ENCODE measurements around the gene ST7L. TPM values are rescaled to one million over a fixed set of nuclear protein-coding genes. Genes with fewer than 3 reads are reported as not detected.
"Not testable (repeated sequence)": the region's sequence is repeated elsewhere in the genome, so short reads cannot be mapped to it uniquely, and the experiment has no call there.

ST7L gene
- total RNA-seq, 1 experiment from 2014 or later: 13.8 TPM

GRCh38 chr1:112625696-112626095 lies 6.8 kb upstream of the ST7L start:
- Histone ChIP-seq H3K27me3 (no peaks in the 10 kb centered on the region), H3K9me3 (no peaks in the 10 kb centered on the region), H3K36me3 (peaks cover 67% of the 10 kb centered on the region), H3K4me3 (no peak overlapping the region)
- no peak for DNase-seq

GRCh38 chr1:112624493-112624892 lies 5.6 kb upstream of the ST7L start:
- H3K4me3 ChIP-seq, DNase-seq, H3K9me3 ChIP-seq, H3K27me3 ChIP-seq: not testable (repeated sequence)
- H3K36me3 ChIP-seq: peaks cover 67% of the 10 kb centered on the region

GRCh38 chr1:112620377-112620695 lies 1.4 kb upstream of the ST7L start:
- peak overlapping the region; percentile 99 for H3K4me3 ChIP-seq
- no peak for DNase-seq
- no peaks in the 10 kb centered on the region for H3K27me3 ChIP-seq
- H3K36me3 ChIP-seq: peaks cover 48% of the 10 kb centered on the region
- H3K9me3 ChIP-seq: no peaks in the 10 kb centered on the region

GRCh38 chr1:112619518-112620376 lies 806 bp upstream of the ST7L start, which contains the start of gene CAPZA1:
Gene CAPZA1, plus strand, starts transcription at chr1:112619832. Its CDS starts 13 bp downstream, at chr1:112619845.
- Histone ChIP-seq H3K4me3 (peak within 1 kb of the TSS; percentile 99), H3K27me3 (no peaks in the 10 kb centered on the region), H3K9me3 (no peaks in the 10 kb centered on the region), H3K36me3 (peaks cover 48% of the 10 kb centered on the region)
- DNase-seq: peak; percentile 96

GRCh38 chr1:112618114-112618720 lies 724 bp downstream of the ST7L start:
- peaks cover 54% of the 10 kb centered on the region for H3K36me3 ChIP-seq
- no peaks in the 10 kb centered on the region for H3K27me3 ChIP-seq
- no peaks in the 10 kb centered on the region for H3K9me3 ChIP-seq
- no peak for DNase-seq
- H3K4me3 ChIP-seq: peak overlapping the region; percentile 99

GRCh38 chr1:112614460-112615065 lies 4.4 kb downstream of the ST7L start:
- peak; percentile 23 for DNase-seq
- Histone ChIP-seq H3K4me3 (no peak overlapping the region), H3K27me3 (no peaks in the 10 kb centered on the region), H3K9me3 (no peaks in the 10 kb centered on the region), H3K36me3 (peaks cover 65% of the 10 kb centered on the region)

- peaks cover 69% of the 10 kb centered on the region for H3K36me3 ChIP-seq
- H3K4me3 ChIP-seq: no peak overlapping the region
- H3K9me3 ChIP-seq: no peaks in the 10 kb centered on the region
- no peaks in the 10 kb centered on the region for H3K27me3 ChIP-seq
- no peak for DNase-seq
These were observed 13.2 kb downstream of the ST7L start for GRCh38 chr1:112605633-112606327.

GRCh38 chr1:112603541-112603940 lies 15.4 kb downstream of the ST7L start:
- Histone ChIP-seq H3K27me3 (no peaks in the 10 kb centered on the region), H3K36me3 (peaks cover 58% of the 10 kb centered on the region), H3K9me3 (no peaks in the 10 kb centered on the region), H3K4me3 (no peak overlapping the region)
- no peak for DNase-seq

- Histone ChIP-seq H3K4me3 (no peak overlapping the region), H3K9me3 (no peaks in the 10 kb centered on the region), H3K36me3 (peaks cover 53% of the 10 kb centered on the region), H3K27me3 (no peaks in the 10 kb centered on the region)
- no peak for DNase-seq
These were observed 15.9 kb downstream of the ST7L start for GRCh38 chr1:112603012-112603411.

- no peak for DNase-seq
- Histone ChIP-seq H3K4me3 (no peak overlapping the region), H3K9me3 (no peaks in the 10 kb centered on the region), H3K36me3 (peaks cover 59% of the 10 kb centered on the region), H3K27me3 (no peaks in the 10 kb centered on the region)
These were observed 19.5 kb downstream of the ST7L start for GRCh38 chr1:112599477-112599876.

- H3K4me3 ChIP-seq: no peak overlapping the region
- peaks cover 69% of the 10 kb centered on the region for H3K36me3 ChIP-seq
- DNase-seq: no peak
- H3K9me3 ChIP-seq: 0 out of 2 replicates have a peak, but pooled peaks cover 3% of the 10 kb centered on the region
- H3K27me3 ChIP-seq: no peaks in the 10 kb centered on the region
These were observed 24.6 kb downstream of the ST7L start for GRCh38 chr1:112594208-112594876.

GRCh38 chr1:112589766-112590165 lies 29.2 kb downstream of the ST7L start:
- Histone ChIP-seq H3K9me3 (peaks cover 8% of the 10 kb centered on the region), H3K27me3 (no peaks in the 10 kb centered on the region), H3K36me3 (peaks cover 59% of the 10 kb centered on the region), H3K4me3 (no peak overlapping the region)
- DNase-seq: no peak

GRCh38 chr1:112583366-112583765 lies 35.6 kb downstream of the ST7L start:
- Histone ChIP-seq H3K36me3 (peaks cover 34% of the 10 kb centered on the region), H3K9me3 (peaks cover 4% of the 10 kb centered on the region), H3K27me3 (no peaks in the 10 kb centered on the region), H3K4me3 (no peak overlapping the region)
- no peak for DNase-seq

- Histone ChIP-seq H3K4me3 (no peak overlapping the region), H3K36me3 (peaks cover 40% of the 10 kb centered on the region), H3K9me3 (no peaks in the 10 kb centered on the region), H3K27me3 (no peaks in the 10 kb centered on the region)
- DNase-seq: no peak
These were observed 37.3 kb downstream of the ST7L start for GRCh38 chr1:112581586-112582192.

- DNase-seq: no peak
- no peaks in the 10 kb centered on the region for H3K27me3 ChIP-seq
- H3K4me3 ChIP-seq: no peak overlapping the region
- H3K9me3 ChIP-seq: no peaks in the 10 kb centered on the region
- H3K36me3 ChIP-seq: peaks cover 55% of the 10 kb centered on the region
These were observed 39.0 kb downstream of the ST7L start for GRCh38 chr1:112579801-112580510.

- no peaks in the 10 kb centered on the region for H3K27me3 ChIP-seq
- H3K36me3 ChIP-seq: peaks cover 71% of the 10 kb centered on the region
- DNase-seq: no peak
- H3K4me3 ChIP-seq: no peak overlapping the region
- no peaks in the 10 kb centered on the region for H3K9me3 ChIP-seq
These were observed 42.7 kb downstream of the ST7L start for GRCh38 chr1:112576240-112576639.

All from MG63 (cell line).